T-helper 2 cell (primary cell): Measurements from ENCODE around the gene MYO10.

ENCODE experiments used
- DNase-seq, 5 experiments: peaks; one replicate each; pipeline versions ENCODE4 v3.0.0 to v3.0.0-alpha.2; 2012 to 2022

The MYO10 gene

GRCh38 chr5:16943846-16944678 lies 8.0 kb upstream of the MYO10 start:
- DNase-seq = no peak

GRCh38 chr5:16937503-16938161 lies 1.5 kb upstream of the MYO10 start:
- peak in 1 of 5 experiments; percentile 41 for DNase-seq

DNA sequence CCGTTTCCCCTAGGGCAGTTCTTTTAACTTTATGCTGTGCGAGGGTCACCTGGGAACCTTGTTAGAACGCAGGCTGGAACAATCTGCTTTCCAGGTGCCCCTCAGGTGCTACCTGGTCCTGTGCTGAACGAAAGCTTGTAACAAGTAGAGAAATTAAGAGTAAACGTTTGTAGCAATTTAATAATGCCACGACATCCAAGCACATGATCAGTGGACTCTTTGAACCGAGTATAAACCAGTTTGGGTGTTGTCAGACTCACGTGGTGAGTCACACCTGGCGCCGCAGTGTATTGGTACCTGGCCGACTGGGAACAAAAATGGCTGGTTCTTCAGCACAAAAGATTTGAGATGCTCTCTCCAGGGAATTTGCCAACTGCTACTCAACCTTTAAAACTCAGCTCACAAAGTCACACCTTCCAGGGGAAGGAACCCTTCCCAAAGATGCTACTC lies 926 bp upstream of the MYO10 start:
- no peak for DNase-seq

DNA sequence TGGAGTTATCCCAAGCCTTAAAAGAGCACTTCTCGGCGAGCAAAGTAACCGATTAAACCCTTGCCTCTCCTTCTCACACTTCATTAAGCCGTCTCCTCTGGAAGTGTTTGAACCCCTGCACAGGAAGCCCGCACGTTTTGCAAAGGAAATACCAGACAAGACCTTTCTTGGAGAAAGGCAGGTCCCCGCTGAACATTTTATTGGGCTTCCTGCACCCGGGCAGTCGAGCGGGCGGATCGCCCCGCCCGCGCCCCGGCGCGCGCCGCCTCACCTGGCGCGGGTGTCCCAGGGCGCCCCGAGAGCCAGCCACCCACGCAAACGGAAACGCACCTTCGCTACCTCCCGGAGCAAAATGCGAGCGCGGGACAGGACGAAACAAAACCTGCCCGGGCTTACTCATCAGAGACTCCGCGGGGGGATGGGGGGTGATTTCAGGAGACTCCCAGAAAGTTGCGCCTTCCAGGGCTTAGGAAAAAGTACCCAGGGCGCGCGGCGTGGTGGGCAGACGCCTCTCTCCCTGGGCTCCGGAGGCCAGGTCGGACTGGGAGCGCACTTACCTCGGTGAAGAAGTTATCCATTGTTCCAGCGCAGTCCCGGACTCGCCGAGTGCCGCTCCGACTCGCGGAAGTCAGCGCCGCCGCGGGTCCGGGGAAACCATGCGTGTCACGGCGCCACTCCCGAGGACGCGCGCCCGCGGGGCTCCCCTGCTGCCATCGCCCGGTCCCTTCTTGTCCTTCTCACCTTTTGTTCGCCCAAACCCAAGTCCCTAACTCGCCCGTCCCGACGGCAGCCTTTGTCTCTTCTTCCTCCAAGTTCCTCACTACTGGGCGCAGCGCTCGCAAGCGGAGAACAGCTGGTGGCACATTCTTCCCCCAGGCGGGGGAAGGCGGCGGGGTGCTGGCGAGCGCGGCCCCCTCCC lies 598 bp downstream of the MYO10 start:
- DNase-seq = peak in 1 of 5 experiments; percentile 9

GRCh38 chr5:16934677-16935153 lies 1.4 kb downstream of the MYO10 start:
- DNase-seq = no peak

GRCh38 chr5:16934123-16934522 lies 2.0 kb downstream of the MYO10 start:
- peak in 1 of 5 experiments; percentile 28 for DNase-seq

DNA sequence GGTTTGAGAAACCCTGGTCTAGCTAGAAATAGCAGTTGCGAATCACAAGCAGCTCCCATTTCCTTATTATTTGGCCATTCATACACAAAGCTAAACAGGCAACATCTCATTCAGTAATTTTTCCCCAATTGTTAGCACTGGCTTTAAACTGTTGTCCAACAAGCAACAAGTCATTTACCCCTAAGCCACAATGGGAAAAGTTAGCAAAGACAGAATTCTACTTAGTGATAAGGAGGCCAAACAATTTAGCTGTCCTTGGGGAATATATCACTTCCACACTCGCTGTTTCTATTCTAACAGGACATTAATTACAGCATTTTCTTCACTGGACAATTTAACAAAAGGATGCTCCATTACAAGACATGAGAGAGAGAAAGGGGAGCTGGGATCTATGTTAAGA lies 2.8 kb downstream of the MYO10 start:
- no peak for DNase-seq

- DNase-seq = no peak
Observed at GRCh38 chr5:16932401-16932800, 3.7 kb downstream of the MYO10 start.

GRCh38 chr5:16931334-16932110 lies 4.6 kb downstream of the MYO10 start:
- no peak for DNase-seq

DNA sequence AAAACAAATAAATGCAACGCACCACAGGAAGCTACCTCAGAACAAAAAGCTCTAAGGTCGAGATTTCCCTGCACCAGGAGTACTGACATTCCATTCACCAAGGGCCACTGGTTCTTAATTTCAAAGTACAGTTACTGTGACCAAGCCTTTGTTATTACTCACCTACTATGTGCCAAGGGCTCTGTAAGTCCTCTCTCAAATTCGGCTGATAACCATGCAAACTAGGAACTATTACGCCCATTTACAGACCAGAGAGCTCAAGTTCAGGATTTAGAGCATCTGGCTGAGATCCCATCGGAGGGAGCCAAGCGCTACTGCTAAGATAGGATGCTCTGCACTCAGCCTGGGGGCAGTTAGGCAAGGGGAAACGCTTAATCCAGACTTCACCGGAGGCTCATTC lies 5.6 kb downstream of the MYO10 start:
- DNase-seq = no peak

DNA sequence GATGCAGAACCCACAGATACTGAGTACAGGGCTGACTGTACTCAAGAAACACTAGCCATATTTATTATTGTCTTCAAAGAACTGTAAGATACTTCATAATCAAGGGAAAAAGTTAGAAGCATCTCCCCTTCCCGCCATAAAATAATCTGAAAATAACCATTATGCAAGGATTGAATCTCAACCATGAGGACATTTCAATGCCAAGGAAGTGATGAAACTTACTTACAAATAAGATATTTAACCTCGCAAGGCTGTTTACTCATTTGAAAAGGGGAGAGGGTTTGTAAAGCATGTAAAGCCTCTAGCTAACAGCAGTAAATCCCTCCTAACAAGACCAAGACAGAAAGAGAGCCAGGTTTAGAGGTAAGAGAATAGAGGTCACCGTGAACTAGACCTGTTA lies 6.3 kb downstream of the MYO10 start:
- no peak for DNase-seq

- DNase-seq = no peak
Observed at GRCh38 chr5:16929347-16929746, 6.7 kb downstream of the MYO10 start.

- DNase-seq = no peak
Observed at GRCh38 chr5:16927613-16928012, 8.5 kb downstream of the MYO10 start.

DNA sequence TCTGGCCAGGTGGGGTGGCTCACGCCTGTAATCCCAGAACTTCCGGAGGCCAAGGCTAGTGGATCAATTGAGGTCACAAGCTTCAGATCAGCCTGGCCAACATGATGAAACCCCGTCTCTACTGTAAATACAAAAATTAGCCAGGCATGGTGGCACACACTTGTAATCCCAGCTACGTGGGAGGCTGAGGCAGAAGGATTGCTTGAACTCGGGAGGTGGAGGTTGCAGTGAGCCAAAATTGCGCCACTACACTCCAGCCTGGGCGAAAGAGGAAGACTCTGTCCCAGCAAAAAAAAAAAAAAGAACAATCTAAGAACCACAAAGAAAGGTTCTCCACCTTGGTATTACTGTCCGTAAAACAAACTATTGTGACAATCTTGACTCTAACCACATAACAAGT lies 9.7 kb downstream of the MYO10 start:
- no peak for DNase-seq

- no peak for DNase-seq
Observed at GRCh38 chr5:16924206-16924605, 11.9 kb downstream of the MYO10 start.

DNA sequence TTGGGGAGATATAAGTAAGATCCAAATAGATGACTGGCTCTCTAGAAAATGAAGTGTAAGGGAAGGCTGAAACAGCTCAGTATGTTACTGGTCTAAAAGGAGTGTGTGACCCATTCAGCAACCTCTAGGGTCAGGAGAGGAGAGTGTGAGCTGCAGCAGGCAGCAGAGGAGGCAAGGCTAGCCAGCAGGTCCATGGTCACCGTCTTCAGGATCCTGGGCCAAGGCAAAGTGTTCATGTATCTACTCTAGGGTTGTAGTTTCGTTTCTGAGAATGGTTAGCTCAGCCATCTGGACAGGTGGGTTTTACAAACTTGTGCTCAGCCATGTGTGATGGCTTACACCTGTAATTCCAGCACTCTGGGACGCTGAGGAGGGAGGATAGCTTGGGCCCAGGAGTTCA lies 13.7 kb downstream of the MYO10 start:
- DNase-seq = no peak

GRCh38 chr5:16921211-16921610 lies 14.9 kb downstream of the MYO10 start:
- DNase-seq = no peak

- DNase-seq = no peak
Observed at GRCh38 chr5:16920109-16920816, 15.8 kb downstream of the MYO10 start.

DNA sequence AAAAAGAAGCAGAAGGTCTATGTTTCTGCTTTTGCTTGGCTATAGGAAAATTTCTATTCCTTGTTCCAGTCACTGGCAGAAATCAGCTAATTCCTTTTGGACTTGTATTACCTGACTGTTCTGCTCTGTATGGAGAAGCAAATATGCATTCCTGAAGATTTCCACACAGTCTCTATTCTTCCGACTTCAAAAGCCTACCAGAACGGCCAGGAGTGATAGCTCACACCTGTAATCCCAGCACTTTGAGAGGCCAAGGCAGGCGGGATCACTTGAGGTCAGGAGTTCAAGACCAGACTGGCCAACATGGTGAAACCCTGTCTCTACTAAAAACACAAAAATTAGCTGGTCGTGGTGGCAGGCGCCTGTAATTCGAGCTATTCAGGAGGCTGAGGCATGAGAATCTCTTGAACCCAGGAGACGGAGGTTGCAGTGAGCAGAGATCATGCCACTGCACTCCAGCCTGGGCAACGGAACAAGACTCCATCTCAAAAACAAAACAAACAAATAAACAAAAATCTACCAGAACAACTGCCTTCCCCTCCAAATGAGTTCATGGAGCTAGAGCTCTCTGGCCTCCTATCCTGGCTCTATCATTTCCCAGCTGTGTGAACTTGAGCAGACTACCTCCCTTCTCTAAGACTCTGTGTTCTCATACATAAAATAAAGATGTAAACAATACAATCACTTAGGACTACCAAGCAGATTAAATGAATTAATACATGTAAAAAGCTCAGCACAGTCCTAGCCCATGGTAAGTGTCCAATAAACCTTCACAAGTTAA lies 17.0 kb downstream of the MYO10 start:
- DNase-seq = no peak

DNA sequence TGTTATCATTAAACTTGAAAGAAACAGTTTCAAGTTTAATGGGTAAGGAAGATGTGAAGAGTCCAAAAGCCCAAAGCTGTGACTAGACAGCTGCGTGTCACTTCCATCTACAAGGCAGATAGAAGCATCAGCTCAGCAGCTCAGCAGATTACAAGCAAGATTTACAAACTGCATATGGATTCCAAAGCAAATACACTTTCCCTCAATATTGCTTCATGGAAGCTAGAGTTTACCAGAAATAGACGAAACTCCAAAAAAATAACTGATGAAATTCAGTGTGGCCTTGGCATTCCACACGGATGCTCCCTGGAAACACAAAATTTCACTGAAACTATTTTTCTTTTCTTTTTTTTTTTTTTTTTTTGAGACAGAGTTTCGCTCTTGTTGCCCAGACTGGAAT lies 17.9 kb downstream of the MYO10 start:
- DNase-seq = no peak
